Measurements from ENCODE around the gene ENTPD2. TPM values are rescaled to one million over a fixed set of nuclear protein-coding genes. Genes with fewer than 3 reads are reported as not detected.

The ENTPD2 gene
- total and polyA plus RNA-seq, 9 of the 15 experiments (the other 6 are each of a cell fraction or from before 2014, with no cell fraction given) = 0.04 to 0.60 (median 0.14) TPM; not detected in 4

GRCh38 chr9:137040568-137040967 lies 13.3 kb downstream of the ENTPD2 start:
- in situ Hi-C loops (cut with MboI) (no loop called here), intact Hi-C loops (cut with micrococcal nuclease) (no loop called here)
- FAIRE-seq = no peak
- POLR2A ChIA-PET = interaction anchor here (0.6 kb wide), 1 partner anchor 46 kb away, joined by 3 read pairs; the partner anchor contains the start of gene MAN1B1
- H2AFZ ChIP-seq (ENCODE audit: low read depth, low read length) = no peak overlapping the region
- peaks cover 7 to 45% of the 10 kb centered on the region in 2 experiments; a peak in 4 of 5 replicates for H3K27me3 ChIP-seq (ENCODE audit: control insufficient read depth in 2 of 2, insufficient read depth in 2 of 2, low read length in 2 of 2)
- H3K9me1 ChIP-seq (ENCODE audit: control insufficient read depth, insufficient read depth, low read length) = no peaks in the 10 kb centered on the region
- H3K27ac ChIP-seq (ENCODE audit: extremely low read depth, low read depth, low read length) = no peak overlapping the region
- peaks cover 0 to 76% of the 10 kb centered on the region in 2 experiments; a peak in 4 of 5 replicates for H3K4me1 ChIP-seq (replicated peaks in 1 of 2; ENCODE audit: control insufficient read depth in 2 of 2, insufficient read depth in 2 of 2, low read length in 2 of 2)
- TF ChIP-seq HNRNPL (IDR thresholded peaks at IDR 0.05; ENCODE audit: low read depth, low read length) (peak; percentile 69; the same call in 1 of the 2 replicates), EGR1 (conservative IDR thresholded peaks at IDR 0.05) (peak; percentile 72), ZBTB34 (CRISPR knock-in tag; IDR thresholded peaks at IDR 0.05) (no peak)
- no peak; the same call in 2 of the 3 replicates for ATAC-seq
- H3K4me2 ChIP-seq (ENCODE audit: insufficient read depth, low read length) = no peak overlapping the region
- H4K20me1 ChIP-seq (replicated peaks; ENCODE audit: control insufficient read depth, insufficient read depth, low read length) = peaks cover 12% of the 10 kb centered on the region; the same call in 1 of the 2 replicates
- WGBS (ENCODE audit: insufficient coverage, low coverage, missing lambda C conversion rate) = 21% methylated on average over 20 of the region's 23 CpGs
- H3K79me2 ChIP-seq (ENCODE audit: control insufficient read depth, insufficient read depth, low read length) = no peaks in the 10 kb centered on the region
- BruUV-seq (replicated peaks) = no TSS peak
- H3K9me3 ChIP-seq (replicated peaks; ENCODE audit: control insufficient read depth, insufficient read depth, low read depth, low read length) = no peaks in the 10 kb centered on the region
- H3K36me3 ChIP-seq (ENCODE audit: control insufficient read depth, insufficient read depth, low read length) = no peaks in the 10 kb centered on the region
- H3K9ac ChIP-seq (ENCODE audit: insufficient read depth in 1 of 2, low read depth in 2 of 2, low read length in 2 of 2) = peak overlapping the region in 1 of 2 experiments; percentile 35; a peak in 2 of 4 replicates
- peak in 1 of 4 experiments; percentile 25 for DNase-seq (ENCODE audit: extremely low read depth in 1 of 4, low spot score in 3 of 4)
- H3K4me3 ChIP-seq = no peak overlapping the region
- CTCF ChIA-PET (ENCODE audit: low intra/inter-chr PET ratio) = no interaction called here

Measured in K562 (cell line).